ENCODE measurements around the gene PPP6R2.

The PPP6R2 gene

GRCh38 chr22:50489363-50490243 is 146.5 kb downstream of the PPP6R2 start:
- no peak for DNase-seq

DNA sequence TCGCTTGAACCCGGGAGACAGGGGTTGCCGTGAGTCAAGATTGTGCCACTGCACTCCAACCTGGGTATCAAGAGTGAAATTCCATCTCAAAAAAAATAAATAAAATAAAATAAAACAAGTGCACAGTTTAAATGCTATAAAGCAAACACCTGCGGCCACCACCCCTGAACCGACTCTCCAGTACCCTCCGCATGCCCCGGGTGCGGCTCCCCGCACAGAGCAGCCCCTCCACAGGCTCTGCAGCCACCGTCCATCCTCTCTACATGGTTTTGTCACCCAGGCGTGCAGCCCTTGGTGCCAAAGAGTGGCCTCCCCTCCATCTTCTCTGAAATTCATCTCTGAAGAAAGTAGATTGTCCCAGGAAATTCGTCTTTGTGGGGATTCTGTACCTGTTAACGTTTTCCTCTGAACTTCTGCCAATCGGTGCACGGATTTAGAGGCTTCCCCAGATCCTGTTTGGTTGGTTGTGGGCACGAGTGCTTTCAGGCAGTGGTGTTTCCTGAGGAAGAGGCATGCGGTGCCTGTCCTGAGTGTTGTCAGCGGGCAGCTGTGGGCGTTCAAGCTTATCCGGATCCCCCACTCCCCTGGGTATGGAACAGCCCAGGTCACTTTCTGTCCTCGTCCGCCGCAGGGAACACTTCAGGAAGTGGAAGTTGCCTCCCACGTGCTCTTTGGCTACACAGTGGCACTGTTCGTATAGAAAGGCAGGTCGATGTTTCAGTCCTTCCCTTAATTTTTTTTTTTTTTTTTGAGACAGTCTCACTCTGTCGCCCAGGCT is 147.6 kb downstream of the PPP6R2 start:
- no peak for DNase-seq

All from NCI-H1930 (cell line).